Measurements from ENCODE around the gene EYS.

EYS gene

GRCh38 chr6:63673692-63674091 lies 2033.3 kb downstream of the EYS start:
- TF ChIP-seq TCF4 (CRISPR knock-in tag; IDR thresholded peaks at IDR 0.05; ENCODE audit: borderline replicate concordance) (no peak), ESRRG (CRISPR knock-in tag; IDR thresholded peaks at IDR 0.05) (no peak), ZC3H10 (CRISPR knock-in tag; IDR thresholded peaks at IDR 0.05) (no peak), ZNF70 (CRISPR knock-in tag; IDR thresholded peaks at IDR 0.05) (no peak), PATZ1 (CRISPR knock-in tag; IDR thresholded peaks at IDR 0.05; ENCODE audit: borderline replicate concordance) (no peak), GLIS3 (CRISPR knock-in tag; IDR thresholded peaks at IDR 0.05) (no peak), OSR1 (CRISPR knock-in tag; IDR thresholded peaks at IDR 0.05) (no peak), CSDC2 (CRISPR knock-in tag; IDR thresholded peaks at IDR 0.05) (no peak), PPARA (CRISPR knock-in tag; IDR thresholded peaks at IDR 0.05; ENCODE audit: borderline replicate concordance) (no peak), TOX (CRISPR knock-in tag; IDR thresholded peaks at IDR 0.05; ENCODE audit: borderline replicate concordance) (no peak), CREB5 (CRISPR knock-in tag; IDR thresholded peaks at IDR 0.05; ENCODE audit: low read depth) (no peak), TSHZ2 (CRISPR knock-in tag; IDR thresholded peaks at IDR 0.05) (no peak), ZNF565 (CRISPR knock-in tag; conservative IDR thresholded peaks at IDR 0.05; ENCODE audit: low read depth) (no peak), POU6F1 (CRISPR knock-in tag; IDR thresholded peaks at IDR 0.05; ENCODE audit: borderline replicate concordance, low read depth) (no peak), ZNF8 (CRISPR knock-in tag; IDR thresholded peaks at IDR 0.05) (no peak), ZFP30 (CRISPR knock-in tag; IDR thresholded peaks at IDR 0.05) (no peak), SNAI2 (CRISPR knock-in tag; IDR thresholded peaks at IDR 0.05) (no peak), CSRNP3 (CRISPR knock-in tag; IDR thresholded peaks at IDR 0.05) (no peak), RARB (CRISPR knock-in tag; IDR thresholded peaks at IDR 0.05) (no peak), ARNTL (CRISPR knock-in tag; IDR thresholded peaks at IDR 0.05; ENCODE audit: borderline replicate concordance, low read depth) (no peak)
- no peak for ATAC-seq

- TF ChIP-seq CSRNP3 (CRISPR knock-in tag; IDR thresholded peaks at IDR 0.05), result no peak
- TF ChIP-seq TCF4 (CRISPR knock-in tag; IDR thresholded peaks at IDR 0.05; ENCODE audit: borderline replicate concordance), result no peak
- no peak for TF ChIP-seq PPARA (CRISPR knock-in tag; IDR thresholded peaks at IDR 0.05; ENCODE audit: borderline replicate concordance)
- TF ChIP-seq ZC3H10 (CRISPR knock-in tag; IDR thresholded peaks at IDR 0.05), result no peak
- no peak for TF ChIP-seq SNAI2 (CRISPR knock-in tag; IDR thresholded peaks at IDR 0.05)
- TF ChIP-seq ZNF8 (CRISPR knock-in tag; IDR thresholded peaks at IDR 0.05), result no peak
- TF ChIP-seq CSDC2 (CRISPR knock-in tag; IDR thresholded peaks at IDR 0.05), result no peak
- no peak for TF ChIP-seq PATZ1 (CRISPR knock-in tag; IDR thresholded peaks at IDR 0.05; ENCODE audit: borderline replicate concordance)
- TF ChIP-seq POU6F1 (CRISPR knock-in tag; IDR thresholded peaks at IDR 0.05; ENCODE audit: borderline replicate concordance, low read depth), result no peak
- no peak for ATAC-seq
Observed at GRCh38 chr6:63672582-63673129, 2034.4 kb downstream of the EYS start.

All from SK-N-SH treated with all-trans-retinoic acid at 6 μM for 48 hours (cell line).